Loucy (cell line): ENCODE results near the gene EPG5.

Experiments
- H2AFZ ChIP-seq: fragments of 200-600 bp; sonication (generic); 2 replicates; pipeline ENCODE4 v1.6.0; 2016; ENCODE audit warnings: antibody characterized with exemption, mild to moderate bottlenecking, low read length, moderate library complexity
- H3F3A ChIP-seq: fragments of 200-600 bp; 2 replicates; pipeline ENCODE4 v1.6.0; 2016; ENCODE audit warnings: antibody characterized with exemption, low read depth, mild to moderate bottlenecking
- H3K27me3 ChIP-seq: fragments of 200-600 bp; sonication (generic); 2 replicates; pipeline ENCODE4 v1.6.1; 2014; ENCODE audit warnings: low read length, mild to moderate bottlenecking; ENCODE audit not compliant: insufficient read depth, poor library complexity, severe bottlenecking
- H3K36me3 ChIP-seq: fragments of 200-600 bp; sonication (generic); 2 replicates; pipeline ENCODE4 v1.6.1; 2016; ENCODE audit warnings: low read length; ENCODE audit not compliant: insufficient read depth
- H3K4me1 ChIP-seq: fragments of 200-600 bp; sonication (generic); 2 replicates; pipeline ENCODE4 v1.5.1; 2014; ENCODE audit warnings: low read length, mild to moderate bottlenecking; ENCODE audit not compliant: insufficient read depth, poor library complexity, severe bottlenecking
- H3K4me2 ChIP-seq: fragments of 200-600 bp; sonication (generic); 2 replicates; pipeline ENCODE4 v1.6.0; 2014; ENCODE audit warnings: antibody characterized with exemption, low read length, low read depth, mild to moderate bottlenecking; ENCODE audit not compliant: poor library complexity, severe bottlenecking
- H3K4me3 ChIP-seq: fragments of 200-600 bp; sonication (generic); 2 replicates; pipeline ENCODE4 v1.5.1; 2014; ENCODE audit warnings: low read length, mild to moderate bottlenecking, mixed read lengths; ENCODE audit not compliant: poor library complexity, severe bottlenecking
- H3K79me2 ChIP-seq: fragments of 200-600 bp; sonication (generic); 2 replicates; pipeline ENCODE4 v1.6.1; 2014; ENCODE audit warnings: low read length; ENCODE audit not compliant: insufficient read depth
- H3K9ac ChIP-seq: fragments of 200-600 bp; sonication (generic); 2 replicates; pipeline ENCODE4 v1.6.0; 2014; ENCODE audit warnings: mild to moderate bottlenecking, low read depth, low read length, moderate library complexity; ENCODE audit not compliant: poor library complexity, severe bottlenecking
- H3K9me2 ChIP-seq: fragments of 200-600 bp; sonication (generic); replicated peaks from 2 replicates; pipeline ENCODE4 v1.6.1; 2016; ENCODE audit warnings: low read depth, low read length, mixed read lengths
- H3K9me3 ChIP-seq: fragments of 200-600 bp; sonication (generic); 2 replicates; pipeline ENCODE4 v1.6.1; 2014; ENCODE audit warnings: mild to moderate bottlenecking, antibody characterized with exemption, low read length, low read depth; ENCODE audit not compliant: insufficient read depth
- H4K20me1 ChIP-seq: fragments of 200-600 bp; sonication (generic); 2 replicates; pipeline ENCODE4 v1.6.0; 2014; ENCODE audit warnings: antibody characterized with exemption, low read length, mild to moderate bottlenecking; ENCODE audit not compliant: insufficient read depth, poor library complexity, severe bottlenecking
- CTCF ChIP-seq: fragments of 200-600 bp; sonication (generic); conservative IDR thresholded peaks from 2 replicates; pipeline ENCODE4 v1.5.1; 2014; ENCODE audit warnings: mild to moderate bottlenecking, antibody characterized with exemption, low read length
- EZH2phosphoT487 ChIP-seq: fragments of 200-600 bp; IDR thresholded peaks from 2 replicates; pipeline ENCODE4 v1.6.1; 2018; ENCODE audit warnings: antibody characterized with exemption, mild to moderate bottlenecking, moderate library complexity, borderline replicate concordance

The EPG5 gene

GRCh38 chr18:45930963-45931362, 36.2 kb downstream of the EPG5 start:
- Histone ChIP-seq H3K4me2 (no peak overlapping the region), H3K9me2 (no peaks in the 10 kb centered on the region), H3K27me3 (no peaks in the 10 kb centered on the region), H3K36me3 (peaks cover 74% of the 10 kb centered on the region; the same call in 1 of the 2 replicates), H3K79me2 (no peaks in the 10 kb centered on the region), H3K4me1 (no peaks in the 10 kb centered on the region), H3K9me3 (no peaks in the 10 kb centered on the region), H3F3A (no peaks in the 10 kb centered on the region), H3K4me3 (no peak overlapping the region), H4K20me1 (no peaks in the 10 kb centered on the region), H2AFZ (no peak overlapping the region), H3K9ac (no peak overlapping the region)
- TF ChIP-seq CTCF (no peak), EZH2phosphoT487 (no peak)

GRCh38 chr18:45926691-45927090, 40.4 kb downstream of the EPG5 start:
- H3K4me1 ChIP-seq, result no peaks in the 10 kb centered on the region
- H2AFZ ChIP-seq, result no peak overlapping the region
- H3K4me3 ChIP-seq, result no peak overlapping the region
- H3K36me3 ChIP-seq, result peaks cover 87% of the 10 kb centered on the region; the same call in 1 of the 2 replicates
- H3K9ac ChIP-seq, result no peak overlapping the region
- H3K27me3 ChIP-seq, result no peaks in the 10 kb centered on the region
- no peak overlapping the region for H3K4me2 ChIP-seq
- H4K20me1 ChIP-seq, result no peaks in the 10 kb centered on the region
- H3F3A ChIP-seq, result no peaks in the 10 kb centered on the region
- H3K9me2 ChIP-seq, result no peaks in the 10 kb centered on the region
- H3K79me2 ChIP-seq, result no peaks in the 10 kb centered on the region
- no peak for TF ChIP-seq EZH2phosphoT487
- no peak for TF ChIP-seq CTCF
- no peaks in the 10 kb centered on the region for H3K9me3 ChIP-seq

GRCh38 chr18:45926085-45926484, 41.0 kb downstream of the EPG5 start:
- Histone ChIP-seq H3K4me3 (no peak overlapping the region), H3K4me2 (no peak overlapping the region), H3K79me2 (no peaks in the 10 kb centered on the region), H3K36me3 (peaks cover 89% of the 10 kb centered on the region; the same call in 1 of the 2 replicates), H3K9me2 (no peaks in the 10 kb centered on the region), H3K9me3 (no peaks in the 10 kb centered on the region), H3K27me3 (no peaks in the 10 kb centered on the region), H2AFZ (no peak overlapping the region), H3K4me1 (no peaks in the 10 kb centered on the region), H3K9ac (no peak overlapping the region), H4K20me1 (no peaks in the 10 kb centered on the region), H3F3A (no peaks in the 10 kb centered on the region)
- no peak for TF ChIP-seq EZH2phosphoT487
- no peak for TF ChIP-seq CTCF
